Activated naive CD8-positive, alpha-beta T cell treated with anti-CD3 and anti-CD28 coated beads, Interleukin-2, amount 10 ng/mL, durations not matched to agents 7 days and 5 days (primary cell): ENCODE results near the gene RNF227. TPM values are rescaled to one million over a fixed set of nuclear protein-coding genes. Genes with fewer than 3 reads are reported as not detected.

Experiments
- ATAC-seq: fragments of 150-1000 bp; cut with Tn5 transposase; one replicate; pipeline ENCODE4 v1.10.0; 2021; ENCODE audit warnings: low read depth, moderate library complexity
- POLR2A ChIA-PET: fragments of 350-600 bp; sonication (Branson Sonifier 250); formaldehyde crosslinking; loops from one replicate; lab custom pipeline; 2021; ENCODE audit warnings: antibody characterized with exemption; lab: Charles Lee
- DNase-seq: peaks from one replicate; pipeline ENCODE4 v3.0.0; 2021
- H3K27ac Mint-ChIP-seq: one replicate; pipeline ENCODE4 v1.8.0; 2022; ENCODE audit warnings: mild to moderate bottlenecking, mixed read lengths
- H3K27me3 Mint-ChIP-seq: one replicate; pipeline ENCODE4 v1.8.0; 2022; ENCODE audit warnings: mild to moderate bottlenecking, moderate library complexity, mixed read lengths
- H3K36me3 Mint-ChIP-seq: one replicate; pipeline ENCODE4 v1.8.0; 2021; ENCODE audit warnings: mild to moderate bottlenecking, mixed read lengths
- H3K4me1 Mint-ChIP-seq: one replicate; pipeline ENCODE4 v1.8.0; 2021; ENCODE audit warnings: mixed read lengths
- H3K4me3 Mint-ChIP-seq: one replicate; pipeline ENCODE4 v1.8.0; 2022; ENCODE audit warnings: mild to moderate bottlenecking, moderate library complexity, mixed read lengths
- H3K9me3 Mint-ChIP-seq: one replicate; pipeline ENCODE4 v1.8.0; 2021; ENCODE audit warnings: mixed read lengths
- total RNA-seq, 2 experiments: library from RNA; stranded (reverse); gene quantifications; one replicate each; pipeline ENCODE4 v1.2.3, GENCODE V29; 2021

The RNF227 gene
- total RNA-seq, 2 experiments from 2014 or later, result 4.5 to 5.5 TPM

DNA sequence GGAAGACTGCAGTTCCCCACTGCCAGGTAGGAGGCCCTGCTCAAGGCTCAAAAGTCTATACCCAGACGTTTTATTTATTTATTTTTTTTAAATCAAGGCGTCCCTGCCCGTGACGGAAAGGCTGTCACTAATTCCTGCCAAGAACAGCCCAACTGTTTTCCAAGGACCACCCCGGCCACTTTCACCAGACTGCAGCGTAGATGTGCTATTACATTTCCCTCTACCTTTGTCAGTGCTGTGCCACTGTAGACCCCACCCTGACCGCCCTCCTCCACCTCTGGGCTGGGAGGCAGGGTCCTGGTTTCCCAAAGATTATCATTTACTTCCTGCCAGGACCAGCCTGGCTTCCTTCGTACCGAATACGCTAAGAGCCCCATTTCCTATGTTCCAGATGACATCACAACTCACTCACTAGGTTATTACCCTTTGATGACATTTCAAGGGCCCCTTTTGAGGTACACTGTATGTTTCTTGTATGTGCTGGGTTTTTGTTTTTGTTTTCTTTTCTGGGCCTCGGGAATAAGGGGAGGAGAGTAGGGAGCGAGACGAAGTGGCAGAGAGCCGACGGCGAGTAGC, 6.3 kb upstream of the RNF227 start:
- Mint-ChIP-seq H3K27ac (peak overlapping the region; percentile 84), H3K4me1 (peaks cover 15% of the 10 kb centered on the region), H3K27me3 (no peaks in the 10 kb centered on the region), H3K36me3 (peaks cover 4% of the 10 kb centered on the region), H3K9me3 (no peaks in the 10 kb centered on the region), H3K4me3 (peak overlapping the region; percentile 76)
- POLR2A ChIA-PET, result interaction anchor here (2.3 kb wide), 1 partner anchor 10 kb away, joined by 19 read pairs; the partner anchor contains the start of genes CNTROB and TRAPPC1
- DNase-seq (no peak), ATAC-seq (peak; percentile 50)

GRCh38 chr17:7916808-7917207, 719 bp upstream of the RNF227 start:
- Mint-ChIP-seq H3K4me3 (peak overlapping the region; percentile 71), H3K27me3 (no peaks in the 10 kb centered on the region), H3K27ac (peak overlapping the region; percentile 58), H3K4me1 (peaks cover 26% of the 10 kb centered on the region), H3K9me3 (no peaks in the 10 kb centered on the region), H3K36me3 (peaks cover 2% of the 10 kb centered on the region)
- ATAC-seq (no peak), DNase-seq (no peak)
- POLR2A ChIA-PET, result interaction anchor here (4.2 to 6.4 kb wide), 2 partner anchors 15 to 73 kb away, joined by 44 to 51 read pairs; partner anchors contain the start of genes CNTROB, KCNAB3 and TRAPPC1

- no peaks in the 10 kb centered on the region for H3K27me3 Mint-ChIP-seq
- POLR2A ChIA-PET, result interaction anchor here (0.9 to 6.4 kb wide), 9 partner anchors 9 to 332 kb away, joined by 3 to 51 read pairs (median 5); partner anchors contain the start of genes CNTROB, CTC1, KCNAB3 and NAA38
- no peaks in the 10 kb centered on the region for H3K9me3 Mint-ChIP-seq
- peaks cover 2% of the 10 kb centered on the region for H3K36me3 Mint-ChIP-seq
- ATAC-seq, result no peak
- H3K27ac Mint-ChIP-seq, result peak overlapping the region; percentile 58
- peaks cover 25% of the 10 kb centered on the region for H3K4me1 Mint-ChIP-seq
- DNase-seq, result no peak
- peak overlapping the region; percentile 71 for H3K4me3 Mint-ChIP-seq
Measured at GRCh38 chr17:7916385-7916682, 245 bp upstream of the RNF227 start.

GRCh38 chr17:7915179-7915610, 894 bp downstream of the RNF227 start:
- POLR2A ChIA-PET, result interaction anchor here (0.7 to 6.4 kb wide), 11 partner anchors 10 to 374 kb away, joined by 3 to 51 read pairs (median 4); partner anchors contain the start of genes CNTROB, KCNAB3, NAA38 and RANGRF
- Mint-ChIP-seq H3K27me3 (no peaks in the 10 kb centered on the region), H3K4me1 (peaks cover 25% of the 10 kb centered on the region), H3K4me3 (peak overlapping the region; percentile 92), H3K36me3 (peaks cover 5% of the 10 kb centered on the region), H3K27ac (peak overlapping the region; percentile 91), H3K9me3 (no peaks in the 10 kb centered on the region)
- DNase-seq (no peak), ATAC-seq (peak; percentile 48)

GRCh38 chr17:7912927-7913524, 3.1 kb downstream of the RNF227 start:
- no peaks in the 10 kb centered on the region for H3K27me3 Mint-ChIP-seq
- no peaks in the 10 kb centered on the region for H3K9me3 Mint-ChIP-seq
- peaks cover 25% of the 10 kb centered on the region for H3K4me1 Mint-ChIP-seq
- H3K36me3 Mint-ChIP-seq, result peaks cover 16% of the 10 kb centered on the region
- POLR2A ChIA-PET, result interaction anchor here (0.6 to 6.4 kb wide), 8 partner anchors 19 to 89 kb away, joined by 3 to 44 read pairs (median 4); partner anchors contain the start of genes CNTROB, NAA38 and TRAPPC1
- no peak overlapping the region for H3K4me3 Mint-ChIP-seq
- no peak for DNase-seq
- ATAC-seq, result peak; percentile 37
- peak overlapping the region; percentile 76 for H3K27ac Mint-ChIP-seq

DNA sequence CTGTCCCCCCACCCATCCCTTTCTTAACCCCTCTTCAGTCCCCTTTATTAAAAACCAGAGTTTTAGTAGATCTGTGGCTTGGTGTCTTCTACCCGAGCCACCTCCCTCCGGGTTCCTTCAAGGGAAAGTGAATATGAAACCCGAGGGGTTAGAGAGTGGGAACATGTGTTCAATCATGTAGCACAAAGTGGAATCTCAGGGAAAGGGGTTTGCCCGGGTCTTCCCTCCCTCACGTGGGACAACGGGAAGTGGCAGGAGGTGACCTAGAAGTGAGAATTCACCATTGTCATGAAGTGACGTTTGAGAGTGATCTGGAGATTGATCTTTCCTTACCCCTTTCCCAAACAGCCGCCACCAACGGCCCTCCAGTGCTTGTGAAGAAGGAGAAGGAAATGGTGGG, 5.0 kb downstream of the RNF227 start:
- Mint-ChIP-seq H3K9me3 (no peaks in the 10 kb centered on the region), H3K4me1 (peaks cover 17% of the 10 kb centered on the region), H3K27me3 (no peaks in the 10 kb centered on the region), H3K4me3 (no peak overlapping the region), H3K27ac (no peak overlapping the region), H3K36me3 (peaks cover 20% of the 10 kb centered on the region)
- ATAC-seq (no peak), DNase-seq (no peak)
- POLR2A ChIA-PET, result no interaction called here

- DNase-seq (no peak), ATAC-seq (no peak)
- no peaks in the 10 kb centered on the region for H3K9me3 Mint-ChIP-seq
- no peak overlapping the region for H3K4me3 Mint-ChIP-seq
- peaks cover 23% of the 10 kb centered on the region for H3K36me3 Mint-ChIP-seq
- H3K27me3 Mint-ChIP-seq, result no peaks in the 10 kb centered on the region
- H3K27ac Mint-ChIP-seq, result no peak overlapping the region
- H3K4me1 Mint-ChIP-seq, result peaks cover 17% of the 10 kb centered on the region
- POLR2A ChIA-PET, result no interaction called here
Measured at GRCh38 chr17:7910711-7911110, 5.4 kb downstream of the RNF227 start.

GRCh38 chr17:7910281-7910680, 5.8 kb downstream of the RNF227 start:
- Mint-ChIP-seq H3K27ac (no peak overlapping the region), H3K9me3 (no peaks in the 10 kb centered on the region), H3K4me3 (no peak overlapping the region), H3K4me1 (peaks cover 15% of the 10 kb centered on the region), H3K36me3 (peaks cover 23% of the 10 kb centered on the region), H3K27me3 (no peaks in the 10 kb centered on the region)
- POLR2A ChIA-PET, result no interaction called here
- ATAC-seq (no peak), DNase-seq (no peak)

- DNase-seq (no peak), ATAC-seq (no peak)
- no peaks in the 10 kb centered on the region for H3K9me3 Mint-ChIP-seq
- H3K27ac Mint-ChIP-seq, result no peak overlapping the region
- POLR2A ChIA-PET, result no interaction called here
- peaks cover 27% of the 10 kb centered on the region for H3K36me3 Mint-ChIP-seq
- H3K27me3 Mint-ChIP-seq, result no peaks in the 10 kb centered on the region
- peaks cover 8% of the 10 kb centered on the region for H3K4me1 Mint-ChIP-seq
- no peak overlapping the region for H3K4me3 Mint-ChIP-seq
Measured at GRCh38 chr17:7909089-7909488, 7.0 kb downstream of the RNF227 start.

- Mint-ChIP-seq H3K4me3 (no peak overlapping the region), H3K4me1 (no peaks in the 10 kb centered on the region), H3K36me3 (peaks cover 40% of the 10 kb centered on the region), H3K9me3 (no peaks in the 10 kb centered on the region), H3K27me3 (no peaks in the 10 kb centered on the region), H3K27ac (no peak overlapping the region)
- POLR2A ChIA-PET, result no interaction called here
- no peak for ATAC-seq
- no peak for DNase-seq
Measured at GRCh38 chr17:7903154-7904103, 12.7 kb downstream of the RNF227 start.

GRCh38 chr17:7897773-7898172, 18.3 kb downstream of the RNF227 start:
- Mint-ChIP-seq H3K4me1 (peaks cover 11% of the 10 kb centered on the region), H3K27ac (no peak overlapping the region), H3K27me3 (no peaks in the 10 kb centered on the region), H3K36me3 (peaks cover 40% of the 10 kb centered on the region), H3K4me3 (no peak overlapping the region), H3K9me3 (no peaks in the 10 kb centered on the region)
- ATAC-seq (no peak), DNase-seq (no peak)
- POLR2A ChIA-PET, result interaction anchor here (1.5 kb wide), 1 partner anchor 18 kb away, joined by 4 read pairs; the partner anchor contains the start of gene RNF227

DNA sequence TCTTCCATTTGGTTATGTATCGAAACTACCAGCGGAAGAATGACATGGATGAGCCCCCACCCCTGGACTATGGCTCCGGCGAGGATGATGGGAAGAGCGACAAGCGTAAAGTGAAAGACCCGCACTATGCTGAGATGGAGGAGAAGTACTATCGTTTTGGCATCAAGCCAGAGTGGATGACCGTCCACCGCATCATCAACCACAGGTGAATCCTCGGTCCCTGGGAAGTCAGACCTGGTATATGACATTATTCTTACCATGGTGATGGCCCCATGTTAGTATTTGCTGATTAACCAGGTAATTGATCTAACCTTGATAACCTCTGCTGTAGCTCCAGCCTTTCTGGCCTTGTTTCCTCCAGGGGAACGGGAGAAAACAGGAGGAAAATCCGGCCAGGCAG, 19.0 kb downstream of the RNF227 start:
- no peak for ATAC-seq
- DNase-seq, result no peak
- Mint-ChIP-seq H3K27me3 (no peaks in the 10 kb centered on the region), H3K36me3 (peaks cover 39% of the 10 kb centered on the region), H3K9me3 (no peaks in the 10 kb centered on the region), H3K27ac (no peak overlapping the region), H3K4me3 (no peak overlapping the region), H3K4me1 (peaks cover 11% of the 10 kb centered on the region)
- POLR2A ChIA-PET, result interaction anchor here (1.5 kb wide), 1 partner anchor 19 kb away, joined by 4 read pairs; the partner anchor contains the start of gene RNF227

DNA sequence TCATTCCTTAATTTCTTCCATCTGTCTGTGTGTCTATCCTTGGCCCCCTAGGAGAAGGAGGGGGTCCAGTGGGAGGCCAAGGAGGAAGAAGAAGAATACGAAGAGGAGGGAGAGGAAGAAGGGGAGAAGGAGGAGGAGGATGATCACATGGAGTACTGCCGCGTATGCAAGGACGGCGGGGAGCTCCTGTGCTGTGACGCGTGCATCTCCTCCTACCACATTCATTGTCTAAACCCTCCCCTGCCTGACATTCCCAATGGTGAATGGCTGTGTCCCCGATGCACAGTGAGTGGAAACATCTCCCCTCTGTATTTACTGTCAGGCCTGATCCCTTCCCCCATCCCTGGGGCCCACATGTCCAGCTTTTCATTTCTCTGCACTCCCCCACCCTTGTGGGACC, 21.2 kb downstream of the RNF227 start:
- peaks cover 12% of the 10 kb centered on the region for H3K4me1 Mint-ChIP-seq
- H3K27me3 Mint-ChIP-seq, result no peaks in the 10 kb centered on the region
- ATAC-seq, result no peak
- H3K4me3 Mint-ChIP-seq, result no peak overlapping the region
- H3K36me3 Mint-ChIP-seq, result peaks cover 38% of the 10 kb centered on the region
- H3K27ac Mint-ChIP-seq, result no peak overlapping the region
- DNase-seq, result no peak
- POLR2A ChIA-PET, result no interaction called here
- H3K9me3 Mint-ChIP-seq, result no peaks in the 10 kb centered on the region
